Fibroblast of upper back skin (primary cell): ENCODE measurements around the gene P2RX6.
"Not testable (repeated sequence)": the region's sequence is repeated elsewhere in the genome, so short reads cannot be mapped to it uniquely, and the experiment has no call there.

Source experiments
- DNase-seq: peaks from one replicate; pipeline ENCODE4 v3.0.0-alpha.2; 2013

The P2RX6 gene

GRCh38 chr22:21014726-21015465, at the start of gene P2RX6:
Gene P2RX6 (plus strand): TSS chr22:21015165. CDS start chr22:21015175, 10 bp downstream.
- DNase-seq: peak; percentile 60

GRCh38 chr22:20965888-20966855, 48.8 kb upstream of the P2RX6 start:
- no peak for DNase-seq

GRCh38 chr22:20966883-20967696, 47.9 kb upstream of the P2RX6 start, which contains the start of gene AIFM3:
Gene AIFM3 (plus strand): TSS chr22:20967255. CDS start chr22:20967945, 690 bp downstream.
- no peak for DNase-seq

GRCh38 chr22:20967697-20968211, 47.2 kb upstream of the P2RX6 start:
- no peak for DNase-seq

GRCh38 chr22:20968281-20968977, 46.5 kb upstream of the P2RX6 start:
- DNase-seq: no peak

GRCh38 chr22:20970939-20971657, 43.9 kb upstream of the P2RX6 start:
- no peak for DNase-seq

GRCh38 chr22:20972014-20972694, 42.8 kb upstream of the P2RX6 start:
- not testable (repeated sequence) for DNase-seq

GRCh38 chr22:20972933-20973577, 41.9 kb upstream of the P2RX6 start:
- DNase-seq: no peak

- no peak for DNase-seq
These were observed 41.2 kb upstream of the P2RX6 start for GRCh38 chr22:20973634-20974286.

- DNase-seq: no peak
These were observed 40.5 kb upstream of the P2RX6 start for GRCh38 chr22:20974336-20974955.

- no peak for DNase-seq
These were observed 39.2 kb upstream of the P2RX6 start for GRCh38 chr22:20975541-20976290.

GRCh38 chr22:20976291-20976877, 38.6 kb upstream of the P2RX6 start:
- no peak for DNase-seq

GRCh38 chr22:20977019-20977418, 37.9 kb upstream of the P2RX6 start:
- no peak for DNase-seq

- no peak for DNase-seq
These were observed 37.3 kb upstream of the P2RX6 start for GRCh38 chr22:20977516-20978170.

- no peak for DNase-seq
These were observed 36.5 kb upstream of the P2RX6 start for GRCh38 chr22:20978419-20978818.

GRCh38 chr22:20979243-20979809, 35.6 kb upstream of the P2RX6 start:
- peak; percentile 71 for DNase-seq

GRCh38 chr22:20979940-20980453, 35.0 kb upstream of the P2RX6 start:
- DNase-seq: no peak
